Parathyroid adenoma (tissue), 2 donors: ENCODE data around the gene ATP6V0B.

Experiments
- H2AFZ ChIP-seq: fragments of 300-600 bp; sonication (generic); one replicate; pipeline ENCODE4 v1.7.0; 2017; ENCODE audit warnings: antibody characterized with exemption, mild to moderate bottlenecking
- H3K27ac ChIP-seq: fragments of 300-600 bp; sonication (generic); one replicate; pipeline ENCODE4 v1.7.0; 2017
- H3K27me3 ChIP-seq: fragments of 300-600 bp; sonication (generic); one replicate; pipeline ENCODE4 v1.7.0; 2017; ENCODE audit warnings: low read length; ENCODE audit not compliant: control insufficient read depth, insufficient read depth
- H3K36me3 ChIP-seq: fragments of 300-600 bp; sonication (generic); one replicate; pipeline ENCODE4 v1.7.0; 2017; ENCODE audit warnings: low read length; ENCODE audit not compliant: control insufficient read depth, insufficient read depth
- H3K4me1 ChIP-seq: fragments of 300-600 bp; sonication (generic); one replicate; pipeline ENCODE4 v1.7.0; 2017; ENCODE audit warnings: control low read depth
- H3K4me2 ChIP-seq: fragments of 300-600 bp; sonication (generic); one replicate; pipeline ENCODE4 v1.7.0; 2017; ENCODE audit warnings: low read length
- H3K4me3 ChIP-seq: fragments of 300-600 bp; sonication (generic); one replicate; pipeline ENCODE4 v1.7.0; 2017; ENCODE audit warnings: low read depth, low read length
- H3K79me2 ChIP-seq: fragments of 300-600 bp; sonication (generic); one replicate; pipeline ENCODE4 v1.7.0; 2017; ENCODE audit warnings: control low read depth
- H3K9ac ChIP-seq: fragments of 300-600 bp; sonication (generic); one replicate; pipeline ENCODE4 v1.7.0; 2017; ENCODE audit warnings: mild to moderate bottlenecking
- H3K9me3 ChIP-seq: fragments of 300-600 bp; sonication (generic); one replicate; pipeline ENCODE4 v1.7.0; 2017; ENCODE audit warnings: low read length; ENCODE audit not compliant: control insufficient read depth
- TF ChIP-seq, protein P1 (sequence below): fragments of 300-600 bp; sonication (generic); IDR thresholded peaks from one replicate; pipeline ENCODE4 v1.7.0; 2017; ENCODE audit warnings: antibody characterized with exemption, mild to moderate bottlenecking
- donor health status: primary hyperparathyroidism.

ATP6V0B gene

DNA sequence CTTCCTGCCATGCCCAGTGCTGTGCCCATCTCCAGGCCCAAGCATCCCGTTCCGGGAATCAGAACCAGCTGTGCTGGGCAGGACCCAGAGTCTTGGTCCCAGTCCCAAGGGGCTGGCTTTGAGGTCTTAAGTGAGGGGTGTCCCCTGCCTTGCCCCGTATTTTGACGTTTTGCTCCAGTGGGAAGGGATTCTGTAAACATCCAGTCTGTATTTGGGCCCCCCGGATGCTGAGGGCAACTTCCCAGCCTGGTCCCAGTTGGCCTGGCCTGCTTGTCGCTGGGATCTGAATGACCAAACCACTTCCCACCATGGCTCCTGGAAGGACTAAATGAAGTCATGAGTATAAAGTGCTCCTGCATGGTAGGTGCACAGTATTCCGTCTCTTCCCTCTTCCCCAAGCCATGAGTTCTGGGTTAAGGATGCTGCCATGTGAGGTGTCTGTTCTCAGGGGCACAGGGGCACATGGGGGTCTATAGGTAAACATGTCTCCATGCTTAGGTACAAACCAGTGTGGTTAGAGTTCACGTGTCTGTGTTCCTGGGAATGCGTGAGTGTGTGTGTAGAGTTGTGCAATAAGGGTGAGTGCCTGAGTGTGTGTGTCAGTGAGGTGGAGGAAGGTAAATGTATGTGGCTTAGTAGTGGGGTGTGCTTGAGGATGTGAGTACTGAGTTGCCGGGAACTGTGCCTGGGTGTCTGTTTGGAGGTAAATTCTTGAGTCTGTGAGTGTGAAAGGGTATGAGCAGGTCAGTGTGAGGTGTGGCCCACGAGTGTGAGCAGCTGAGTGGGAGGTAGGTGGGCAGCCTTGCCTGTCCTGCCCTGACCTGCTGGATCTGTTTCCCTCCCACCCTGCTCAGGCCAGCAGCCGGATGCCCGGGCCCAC lies 5.7 kb downstream of the ATP6V0B start:
- TF ChIP-seq, protein P1, sequence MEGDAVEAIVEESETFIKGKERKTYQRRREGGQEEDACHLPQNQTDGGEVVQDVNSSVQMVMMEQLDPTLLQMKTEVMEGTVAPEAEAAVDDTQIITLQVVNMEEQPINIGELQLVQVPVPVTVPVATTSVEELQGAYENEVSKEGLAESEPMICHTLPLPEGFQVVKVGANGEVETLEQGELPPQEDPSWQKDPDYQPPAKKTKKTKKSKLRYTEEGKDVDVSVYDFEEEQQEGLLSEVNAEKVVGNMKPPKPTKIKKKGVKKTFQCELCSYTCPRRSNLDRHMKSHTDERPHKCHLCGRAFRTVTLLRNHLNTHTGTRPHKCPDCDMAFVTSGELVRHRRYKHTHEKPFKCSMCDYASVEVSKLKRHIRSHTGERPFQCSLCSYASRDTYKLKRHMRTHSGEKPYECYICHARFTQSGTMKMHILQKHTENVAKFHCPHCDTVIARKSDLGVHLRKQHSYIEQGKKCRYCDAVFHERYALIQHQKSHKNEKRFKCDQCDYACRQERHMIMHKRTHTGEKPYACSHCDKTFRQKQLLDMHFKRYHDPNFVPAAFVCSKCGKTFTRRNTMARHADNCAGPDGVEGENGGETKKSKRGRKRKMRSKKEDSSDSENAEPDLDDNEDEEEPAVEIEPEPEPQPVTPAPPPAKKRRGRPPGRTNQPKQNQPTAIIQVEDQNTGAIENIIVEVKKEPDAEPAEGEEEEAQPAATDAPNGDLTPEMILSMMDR, result no peak
- Histone ChIP-seq H3K36me3 (no peaks in the 10 kb centered on the region), H3K4me1 (no peaks in the 10 kb centered on the region), H3K27me3 (no peaks in the 10 kb centered on the region), H3K27ac (no peak overlapping the region), H3K9ac (no peak overlapping the region), H3K4me2 (peak overlapping the region; percentile 80), H3K79me2 (no peaks in the 10 kb centered on the region), H3K9me3 (no peaks in the 10 kb centered on the region), H3K4me3 (no peak overlapping the region), H2AFZ (no peak overlapping the region)

DNA sequence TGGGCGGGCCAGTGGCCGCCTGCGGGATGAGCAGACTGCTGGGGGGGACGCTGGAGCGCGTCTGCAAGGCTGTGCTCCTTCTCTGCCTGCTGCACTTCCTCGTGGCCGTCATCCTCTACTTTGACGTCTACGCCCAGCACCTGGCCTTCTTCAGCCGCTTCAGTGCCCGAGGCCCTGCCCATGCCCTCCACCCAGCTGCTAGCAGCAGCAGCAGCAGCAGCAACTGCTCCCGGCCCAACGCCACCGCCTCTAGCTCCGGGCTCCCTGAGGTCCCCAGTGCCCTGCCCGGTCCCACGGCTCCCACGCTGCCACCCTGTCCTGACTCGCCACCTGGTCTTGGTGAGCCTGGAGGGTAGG lies 6.4 kb downstream of the ATP6V0B start:
- no peak overlapping the region for H2AFZ ChIP-seq
- H3K9ac ChIP-seq, result no peak overlapping the region
- H3K4me3 ChIP-seq, result no peak overlapping the region
- TF ChIP-seq, protein P1, result no peak
- no peaks in the 10 kb centered on the region for H3K79me2 ChIP-seq
- H3K9me3 ChIP-seq, result no peaks in the 10 kb centered on the region
- H3K36me3 ChIP-seq, result no peaks in the 10 kb centered on the region
- no peak overlapping the region for H3K4me2 ChIP-seq
- no peak overlapping the region for H3K27ac ChIP-seq
- H3K4me1 ChIP-seq, result no peaks in the 10 kb centered on the region
- no peaks in the 10 kb centered on the region for H3K27me3 ChIP-seq

DNA sequence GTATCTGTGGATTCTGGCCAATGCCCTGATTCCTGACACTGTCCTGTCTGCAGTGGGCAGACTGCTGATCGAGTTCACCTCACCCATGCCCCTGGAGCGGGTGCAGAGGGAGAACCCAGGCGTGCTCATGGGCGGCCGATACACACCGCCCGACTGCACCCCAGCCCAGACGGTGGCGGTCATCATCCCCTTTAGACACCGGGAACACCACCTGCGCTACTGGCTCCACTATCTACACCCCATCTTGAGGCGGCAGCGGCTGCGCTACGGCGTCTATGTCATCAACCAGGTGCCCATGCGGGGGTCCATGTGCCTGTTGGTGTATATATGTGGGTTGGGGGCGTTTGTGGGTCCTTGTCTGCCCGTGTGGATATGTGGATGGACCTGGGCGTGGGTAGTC lies 6.9 kb downstream of the ATP6V0B start:
- H3K9ac ChIP-seq, result no peak overlapping the region
- no peaks in the 10 kb centered on the region for H3K36me3 ChIP-seq
- no peaks in the 10 kb centered on the region for H3K9me3 ChIP-seq
- H3K27ac ChIP-seq, result no peak overlapping the region
- H3K79me2 ChIP-seq, result no peaks in the 10 kb centered on the region
- H3K27me3 ChIP-seq, result no peaks in the 10 kb centered on the region
- no peaks in the 10 kb centered on the region for H3K4me1 ChIP-seq
- TF ChIP-seq, protein P1, result no peak
- H2AFZ ChIP-seq, result no peak overlapping the region
- H3K4me3 ChIP-seq, result no peak overlapping the region
- no peak overlapping the region for H3K4me2 ChIP-seq

DNA sequence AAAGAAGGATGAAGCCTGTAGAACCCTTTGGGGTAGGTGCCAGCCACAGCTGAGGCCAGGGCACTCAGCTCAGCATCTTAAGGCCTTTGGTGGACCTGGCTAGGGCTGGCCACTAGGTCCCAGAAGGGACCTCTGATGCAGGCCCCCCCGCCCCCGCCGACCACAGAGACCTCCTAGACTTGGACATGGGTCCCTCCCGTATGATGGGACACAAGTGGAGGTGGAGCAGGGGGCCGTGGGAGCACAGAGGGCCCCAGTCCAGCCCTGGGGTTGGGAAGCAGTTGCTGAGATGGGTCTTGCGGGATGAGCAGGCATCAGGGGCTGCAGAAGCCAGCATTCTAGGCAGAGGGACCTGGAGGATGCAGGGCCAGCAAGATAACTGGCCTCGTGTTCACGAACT lies 7.5 kb downstream of the ATP6V0B start:
- no peak overlapping the region for H3K4me3 ChIP-seq
- H3K79me2 ChIP-seq, result no peaks in the 10 kb centered on the region
- TF ChIP-seq, protein P1, result no peak
- no peak overlapping the region for H2AFZ ChIP-seq
- no peak overlapping the region for H3K27ac ChIP-seq
- H3K4me2 ChIP-seq, result no peak overlapping the region
- H3K9me3 ChIP-seq, result no peaks in the 10 kb centered on the region
- no peaks in the 10 kb centered on the region for H3K36me3 ChIP-seq
- H3K9ac ChIP-seq, result no peak overlapping the region
- no peaks in the 10 kb centered on the region for H3K27me3 ChIP-seq
- no peaks in the 10 kb centered on the region for H3K4me1 ChIP-seq

DNA sequence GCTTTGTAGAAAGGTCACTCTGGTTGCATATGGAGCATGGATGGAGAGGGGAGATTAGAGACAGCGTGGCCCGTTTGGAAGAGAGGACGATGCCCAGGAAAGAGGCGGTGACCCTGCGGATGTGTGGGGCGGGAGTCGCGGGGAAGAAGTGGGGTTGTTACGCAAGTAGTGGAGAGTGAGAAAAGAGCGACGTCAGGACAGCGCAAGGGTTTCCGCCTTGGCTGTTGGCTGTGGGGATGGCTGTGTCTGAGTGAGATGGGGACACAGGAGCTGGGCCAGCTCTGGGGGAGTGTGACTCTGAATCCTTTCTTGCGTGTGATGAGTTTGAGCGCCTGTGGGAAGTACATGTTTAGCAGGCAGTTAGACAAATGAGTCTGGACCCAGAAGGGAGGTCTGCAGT lies 8.0 kb downstream of the ATP6V0B start:
- Histone ChIP-seq H3K4me1 (no peaks in the 10 kb centered on the region), H3K27me3 (no peaks in the 10 kb centered on the region), H3K4me3 (no peak overlapping the region), H3K27ac (no peak overlapping the region), H2AFZ (no peak overlapping the region), H3K36me3 (no peaks in the 10 kb centered on the region), H3K9me3 (no peaks in the 10 kb centered on the region), H3K9ac (no peak overlapping the region), H3K79me2 (no peaks in the 10 kb centered on the region), H3K4me2 (no peak overlapping the region)
- TF ChIP-seq, protein P1, result no peak
